HepG2 (cell line): Measurements from ENCODE around the gene ETFDH. TPM values are rescaled to one million over a fixed set of nuclear protein-coding genes. Genes with fewer than 3 reads are reported as not detected.

ENCODE experiments used
- ATAC-seq: fragments of 200-7000 bp; cut with Tn5 transposase; 3 replicates; pipeline ENCODE4 v1.9.1; 2020; ENCODE audit warnings: mild to moderate bottlenecking, moderate library complexity
- BruUV-seq: library from RNA; stranded (reverse); fragments of 400-500 nt; replicated peaks from 2 replicates; lab custom pipeline; 2021; lab: Mats Ljungman, UMichigan
- CTCF ChIA-PET: fragments of 300-600 bp; formaldehyde crosslinking; extraction: SDS; loops from one replicate; lab custom pipeline; 2021; ENCODE audit warnings: low total read pairs, inconsistent platforms, low intra/inter-chr PET ratio; lab: Yijun Ruan, JAX
- POLR2A ChIA-PET: fragments of 350-600 bp; sonication (Branson Sonifier 250); formaldehyde crosslinking; loops from one replicate; lab custom pipeline; 2020; ENCODE audit warnings: antibody characterized with exemption, inconsistent platforms; lab: Yijun Ruan, JAX
- DNase-seq: peaks from one replicate; pipeline ENCODE4 v3.0.0-alpha.2; 2015; ENCODE audit warnings: low spot score
- FAIRE-seq: peaks from 3 replicates; lab custom pipeline; 2011; peaks lifted over from hg19 to GRCh38; lab: Jason Lieb, UNC
- H2AFZ ChIP-seq: one replicate; pipeline ENCODE4 v1.6.1; 2011; ENCODE audit warnings: low read length, inconsistent platforms
- H3K27ac ChIP-seq: fragments of 300-600 bp; 3 replicates; pipeline ENCODE4 v1.8.0; 2011; ENCODE audit warnings: mixed run types, mild to moderate bottlenecking, mixed read lengths, low read length, inconsistent platforms; ENCODE audit not compliant: insufficient read depth; ENCODE audit errors: extremely low read length
- H3K27me3 ChIP-seq, 2 experiments: fragments of 200-600 bp in 1 of 2; 2 replicates in 1 of 2; 3 replicates in 1 of 2; pipeline versions ENCODE4 v1.6.0 to v1.8.0; 2011; ENCODE audit warnings: low read length in 2 of 2, mild to moderate bottlenecking in 2 of 2, moderate library complexity in 2 of 2, inconsistent platforms in 1 of 2; ENCODE audit not compliant: insufficient read depth in 2 of 2, control insufficient read depth in 1 of 2
- H3K36me3 ChIP-seq, 2 experiments: fragments of 200-600 bp in 1 of 2; replicated peaks in 1 of 2; 2 replicates in 1 of 2; 3 replicates in 1 of 2; pipeline versions ENCODE4 v1.5.1 to v1.8.0; 2011; ENCODE audit warnings: low read length in 2 of 2, inconsistent platforms in 1 of 2; ENCODE audit not compliant: insufficient read depth in 2 of 2, control insufficient read depth in 1 of 2
- H3K4me1 ChIP-seq: 2 replicates; pipeline ENCODE4 v1.5.1; 2012; ENCODE audit warnings: low read length, inconsistent platforms; ENCODE audit not compliant: insufficient read depth
- H3K4me2 ChIP-seq: 2 replicates; pipeline ENCODE4 v1.6.0; 2011; ENCODE audit warnings: low read depth, low read length, inconsistent platforms
- H3K4me3 ChIP-seq, 3 experiments: fragments of 200-600 bp in 1 of 3; sonication (generic), shearing (Covaris generic) in 1 of 3; replicated peaks in 1 of 3; 2 replicates each; pipeline ENCODE4 v1.5.1; 2011 to 2016; ENCODE audit warnings: low read length in 3 of 3, inconsistent platforms in 2 of 3, low read depth in 2 of 3, mild to moderate bottlenecking in 2 of 3, control low read depth in 1 of 3, mixed read lengths in 1 of 3; ENCODE audit not compliant: insufficient read depth in 1 of 3
- H3K79me2 ChIP-seq: one replicate; pipeline ENCODE4 v1.6.1; 2011; ENCODE audit warnings: low read length, inconsistent platforms; ENCODE audit not compliant: insufficient read depth
- H3K9ac ChIP-seq: 2 replicates; pipeline ENCODE4 v1.6.0; 2011; ENCODE audit warnings: mild to moderate bottlenecking, low read depth, low read length, inconsistent platforms; ENCODE audit not compliant: insufficient read depth
- H3K9me3 ChIP-seq: 2 replicates; pipeline ENCODE4 v1.5.1; 2012; ENCODE audit warnings: mild to moderate bottlenecking, low read length
- H4K20me1 ChIP-seq: 2 replicates; pipeline ENCODE4 v1.6.0; 2011; ENCODE audit warnings: inconsistent platforms, mild to moderate bottlenecking, low read length, moderate library complexity; ENCODE audit not compliant: insufficient read depth
- FOXC1 ChIP-seq: sonication (generic); formaldehyde crosslinking; IDR thresholded peaks from 2 replicates; pipeline ENCODE4 v1.8.0; 2022; ENCODE audit warnings: mild to moderate bottlenecking, missing genetic modification reagents, borderline replicate concordance
- HMGA1 ChIP-seq: sonication (generic); formaldehyde crosslinking; conservative IDR thresholded peaks from 2 replicates; pipeline ENCODE4 v1.4.0; 2020; ENCODE audit warnings: missing genetic modification reagents
- ISX ChIP-seq: sonication (generic); formaldehyde crosslinking; conservative IDR thresholded peaks from 2 replicates; pipeline ENCODE4 v1.5.0; 2020; ENCODE audit warnings: missing genetic modification reagents
- MXD4 ChIP-seq: IDR thresholded peaks from 2 replicates; pipeline ENCODE4 v1.6.1; 2016; ENCODE audit warnings: mild to moderate bottlenecking, missing biosample characterization, missing genetic modification reagents
- NFIC ChIP-seq: IDR thresholded peaks from 2 replicates; pipeline ENCODE4 v1.6.1; 2012; ENCODE audit warnings: mild to moderate bottlenecking, low read length, inconsistent platforms
- NFYC ChIP-seq: IDR thresholded peaks from 2 replicates; pipeline ENCODE4 v1.6.1; 2016; ENCODE audit warnings: missing genetic modification reagents, missing compliant biosample characterization
- NR2C2 ChIP-seq: sonication (generic); formaldehyde crosslinking; IDR thresholded peaks from 2 replicates; pipeline ENCODE4 v1.4.0; 2020; ENCODE audit warnings: missing genetic modification reagents, mild to moderate bottlenecking, moderate library complexity, borderline replicate concordance
- SMAD9 ChIP-seq: sonication (generic); formaldehyde crosslinking; IDR thresholded peaks from 2 replicates; pipeline ENCODE4 v1.5.1; 2020; ENCODE audit warnings: mild to moderate bottlenecking, missing genetic modification reagents
- ZBTB3 ChIP-seq: sonication (generic); formaldehyde crosslinking; IDR thresholded peaks from 2 replicates; pipeline ENCODE4 v1.4.0; 2020; ENCODE audit warnings: low read depth, mild to moderate bottlenecking, moderate library complexity, missing genetic modification reagents, borderline replicate concordance
- ZKSCAN5 ChIP-seq: sonication (generic); formaldehyde crosslinking; IDR thresholded peaks from 2 replicates; pipeline ENCODE4 v1.5.1; 2020; ENCODE audit warnings: mild to moderate bottlenecking, missing genetic modification reagents
- ZNF230 ChIP-seq: sonication (generic); formaldehyde crosslinking; IDR thresholded peaks from 2 replicates; pipeline ENCODE4 v1.4.0; 2020; ENCODE audit warnings: mild to moderate bottlenecking, missing genetic modification reagents
- ZNF33B ChIP-seq: sonication (generic); formaldehyde crosslinking; IDR thresholded peaks from 2 replicates; pipeline ENCODE4 v1.5.1; 2020; ENCODE audit warnings: mild to moderate bottlenecking, missing genetic modification reagents
- ZNF496 ChIP-seq: sonication (generic); formaldehyde crosslinking; IDR thresholded peaks from 2 replicates; pipeline ENCODE4 v1.8.1; 2023; ENCODE audit warnings: mild to moderate bottlenecking, moderate library complexity, missing genetic modification reagents; ENCODE audit not compliant: insufficient replicate concordance
- ZNF556 ChIP-seq: sonication (generic); formaldehyde crosslinking; IDR thresholded peaks from 2 replicates; pipeline ENCODE4 v1.4.0; 2020; ENCODE audit warnings: mild to moderate bottlenecking, missing genetic modification reagents, borderline replicate concordance
- ZSCAN29 ChIP-seq: sonication (generic); formaldehyde crosslinking; conservative IDR thresholded peaks from 2 replicates; pipeline ENCODE4 v1.4.0; 2020; ENCODE audit warnings: mild to moderate bottlenecking, missing genetic modification reagents
- WGBS: methylation state at CpG from one replicate; pipeline ENCODE4 v1.1.6; 2017; ENCODE audit warnings: low lambda C conversion rate; 5-methylcytosine and 5-hydroxymethylcytosine counted together
- in situ Hi-C: cut with HindIII; loops from 2 replicates; pipeline ENCODE4 v1.10.0; 2017; ENCODE audit warnings: low pct_unique_long_range_greater_than_20kb; ENCODE audit not compliant: extremely low pct_ligation_motif_present
- intact Hi-C: fragments of 100-400 bp; cut with micrococcal nuclease; formaldehyde crosslinking; loops from one replicate; pipeline ENCODE4 v1.10.0; 2022; ENCODE audit not compliant: unreplicated experiment
- polyA plus RNA-seq, 8 experiments: library from polyadenylated mRNA; depleted of rRNA in 3 of 8; stranded (reverse) in 7 of 8; unstranded in 1 of 8; fragments of >200 nt; fragmentation: Illumina TruSeq in 4 of 8; extraction: Trizol in 4 of 8; gene quantifications; 2 replicates each; pipeline versions ENCODE4 v1.2.1 to v1.2.3, GENCODE V29; 2011 to 2016; ENCODE audit warnings: low read depth in 4 of 8, missing spikeins in 1 of 8, mixed read lengths in 1 of 8; ENCODE audit not compliant: insufficient read depth in 1 of 8
- total RNA-seq, 5 experiments: library from RNA; depleted of rRNA; stranded (reverse); fragments of >200 nt; fragmentation: Illumina TruSeq; extraction: Trizol; gene quantifications; 2 replicates each; pipeline ENCODE4 v1.2.3, GENCODE V29; 2016; ENCODE audit warnings: low read depth in 1 of 5
- TF ChIP-seq, protein P1 (sequence below): sonication (generic); formaldehyde crosslinking; IDR thresholded peaks from 2 replicates; pipeline ENCODE4 v1.5.0; 2020; ENCODE audit warnings: missing genetic modification reagents
- TF ChIP-seq, protein P2 (sequence below): sonication (generic); formaldehyde crosslinking; IDR thresholded peaks from 2 replicates; pipeline ENCODE4 v1.8.1; 2023; ENCODE audit warnings: missing genetic modification reagents, inconsistent platforms, borderline replicate concordance
- TF ChIP-seq, protein P3 (sequence below): IDR thresholded peaks from 2 replicates; pipeline ENCODE4 v1.6.1; 2016
- TF ChIP-seq, protein P4 (sequence below): sonication (generic); formaldehyde crosslinking; IDR thresholded peaks from 2 replicates; pipeline ENCODE4 v1.4.0; 2020; ENCODE audit warnings: missing genetic modification reagents, borderline replicate concordance

Gene ETFDH
- total and polyA plus RNA-seq, 2 of the 13 experiments (the other 11 are each of a cell fraction or from before 2014, with no cell fraction given) = 14.7 to 17.8 TPM

DNA sequence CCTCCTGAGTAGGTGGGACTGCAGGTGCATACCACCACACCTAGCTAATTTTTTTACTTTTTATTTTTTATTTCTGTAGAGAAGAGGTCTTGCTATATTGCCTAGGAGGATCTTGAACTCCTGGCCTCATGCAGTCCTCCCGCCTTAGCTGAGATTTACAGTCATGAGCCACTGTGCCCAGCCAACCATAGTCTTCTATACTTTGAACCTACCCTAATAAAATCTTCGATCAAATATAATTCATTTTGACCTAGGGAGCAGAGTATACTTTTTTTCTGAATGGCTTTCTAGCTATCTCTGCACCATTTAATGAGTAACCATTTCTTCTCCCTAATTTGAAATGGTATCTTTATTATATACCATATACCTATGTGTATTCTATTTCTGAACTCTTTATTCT lies 6.7 kb downstream of the ETFDH start:
- no peak for DNase-seq

DNA sequence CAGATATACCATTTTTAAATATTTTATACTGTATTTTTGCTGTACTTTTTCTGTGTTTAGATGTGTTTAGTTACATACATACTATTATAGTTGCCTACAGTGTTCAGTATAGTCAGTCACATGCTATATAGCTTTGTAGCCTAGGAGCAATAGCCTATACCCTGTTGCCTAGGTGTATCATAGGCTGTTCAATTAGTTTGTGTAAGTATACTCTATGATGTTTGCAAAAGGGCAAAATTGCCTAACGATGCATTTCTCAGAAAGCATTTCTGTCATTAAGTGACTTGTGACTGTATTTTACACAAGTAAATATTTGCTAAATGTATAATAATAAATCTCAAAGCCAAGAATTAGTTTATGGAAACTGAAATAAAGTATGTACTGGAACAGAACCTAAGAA lies 9.5 kb downstream of the ETFDH start:
- no peaks in the 10 kb centered on the region for H4K20me1 ChIP-seq
- no TSS peak for BruUV-seq
- ATAC-seq = no peak
- no peak overlapping the region for H2AFZ ChIP-seq
- intact Hi-C loops = no loop called here
- no peaks in the 10 kb centered on the region for H3K4me1 ChIP-seq
- in situ Hi-C loops = no loop called here
- H3K4me3 ChIP-seq = no peak overlapping the region
- H3K27ac ChIP-seq = no peak overlapping the region
- CTCF ChIA-PET = no interaction called here
- H3K4me2 ChIP-seq = no peak overlapping the region
- H3K27me3 ChIP-seq = no peaks in the 10 kb centered on the region
- no peaks in the 10 kb centered on the region for H3K36me3 ChIP-seq
- POLR2A ChIA-PET = no interaction called here
- H3K9ac ChIP-seq = no peak overlapping the region
- FAIRE-seq = no peak
- WGBS = 88% methylated on average over 1 of the region's 1 CpG
- no peaks in the 10 kb centered on the region for H3K9me3 ChIP-seq
- no peak for DNase-seq
- H3K79me2 ChIP-seq = no peaks in the 10 kb centered on the region
- no peak for TF ChIP-seq ZBTB3 (CRISPR knock-in tag)
- TF ChIP-seq, protein P1, sequence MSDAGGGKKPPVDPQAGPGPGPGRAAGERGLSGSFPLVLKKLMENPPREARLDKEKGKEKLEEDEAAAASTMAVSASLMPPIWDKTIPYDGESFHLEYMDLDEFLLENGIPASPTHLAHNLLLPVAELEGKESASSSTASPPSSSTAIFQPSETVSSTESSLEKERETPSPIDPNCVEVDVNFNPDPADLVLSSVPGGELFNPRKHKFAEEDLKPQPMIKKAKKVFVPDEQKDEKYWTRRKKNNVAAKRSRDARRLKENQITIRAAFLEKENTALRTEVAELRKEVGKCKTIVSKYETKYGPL = no peak
- no peak for TF ChIP-seq NR2C2
- TF ChIP-seq, protein P2, sequence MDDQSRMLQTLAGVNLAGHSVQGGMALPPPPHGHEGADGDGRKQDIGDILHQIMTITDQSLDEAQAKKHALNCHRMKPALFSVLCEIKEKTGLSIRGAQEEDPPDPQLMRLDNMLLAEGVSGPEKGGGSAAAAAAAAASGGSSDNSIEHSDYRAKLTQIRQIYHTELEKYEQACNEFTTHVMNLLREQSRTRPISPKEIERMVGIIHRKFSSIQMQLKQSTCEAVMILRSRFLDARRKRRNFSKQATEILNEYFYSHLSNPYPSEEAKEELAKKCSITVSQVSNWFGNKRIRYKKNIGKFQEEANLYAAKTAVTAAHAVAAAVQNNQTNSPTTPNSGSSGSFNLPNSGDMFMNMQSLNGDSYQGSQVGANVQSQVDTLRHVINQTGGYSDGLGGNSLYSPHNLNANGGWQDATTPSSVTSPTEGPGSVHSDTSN (CRISPR knock-in tag) = no peak
- TF ChIP-seq SMAD9 (CRISPR knock-in tag) = no peak
- TF ChIP-seq NFYC (CRISPR knock-in tag) = no peak
- TF ChIP-seq ZNF230 = no peak
- TF ChIP-seq, protein P3, sequence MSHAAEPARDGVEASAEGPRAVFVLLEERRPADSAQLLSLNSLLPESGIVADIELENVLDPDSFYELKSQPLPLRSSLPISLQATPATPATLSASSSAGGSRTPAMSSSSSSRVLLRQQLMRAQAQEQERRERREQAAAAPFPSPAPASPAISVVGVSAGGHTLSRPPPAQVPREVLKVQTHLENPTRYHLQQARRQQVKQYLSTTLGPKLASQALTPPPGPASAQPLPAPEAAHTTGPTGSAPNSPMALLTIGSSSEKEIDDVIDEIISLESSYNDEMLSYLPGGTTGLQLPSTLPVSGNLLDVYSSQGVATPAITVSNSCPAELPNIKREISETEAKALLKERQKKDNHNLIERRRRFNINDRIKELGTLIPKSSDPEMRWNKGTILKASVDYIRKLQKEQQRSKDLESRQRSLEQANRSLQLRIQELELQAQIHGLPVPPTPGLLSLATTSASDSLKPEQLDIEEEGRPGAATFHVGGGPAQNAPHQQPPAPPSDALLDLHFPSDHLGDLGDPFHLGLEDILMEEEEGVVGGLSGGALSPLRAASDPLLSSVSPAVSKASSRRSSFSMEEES = no peak

More for the DNA sequence above, 6.7 kb downstream of the ETFDH start:
- ATAC-seq (no peak), FAIRE-seq (no peak)
- Histone ChIP-seq H3K9ac (no peak overlapping the region), H3K4me1 (peaks cover 2% of the 10 kb centered on the region), H3K36me3 (no peaks in the 10 kb centered on the region), H3K27me3 (no peaks in the 10 kb centered on the region), H3K79me2 (no peaks in the 10 kb centered on the region), H3K4me2 (no peak overlapping the region), H3K27ac (no peak overlapping the region), H3K9me3 (no peaks in the 10 kb centered on the region), H4K20me1 (no peaks in the 10 kb centered on the region), H2AFZ (no peak overlapping the region), H3K4me3 (no peak overlapping the region)
- 68% methylated on average over 2 of the region's 2 CpGs for WGBS
- POLR2A ChIA-PET = no interaction called here
- BruUV-seq = no TSS peak
- in situ Hi-C loops (no loop called here), intact Hi-C loops (no loop called here)
- CTCF ChIA-PET = no interaction called here
- no peak for TF ChIP-seq NFIC
- no peak for TF ChIP-seq ZSCAN29 (CRISPR knock-in tag)
- no peak for TF ChIP-seq ZKSCAN5 (CRISPR knock-in tag)
- TF ChIP-seq ZNF33B = no peak
- no peak for TF ChIP-seq MXD4 (CRISPR knock-in tag)
- TF ChIP-seq ZNF496 (CRISPR knock-in tag) = no peak
- no peak for TF ChIP-seq HMGA1 (CRISPR knock-in tag)
- no peak for TF ChIP-seq ISX (CRISPR knock-in tag)
- TF ChIP-seq, protein P4, sequence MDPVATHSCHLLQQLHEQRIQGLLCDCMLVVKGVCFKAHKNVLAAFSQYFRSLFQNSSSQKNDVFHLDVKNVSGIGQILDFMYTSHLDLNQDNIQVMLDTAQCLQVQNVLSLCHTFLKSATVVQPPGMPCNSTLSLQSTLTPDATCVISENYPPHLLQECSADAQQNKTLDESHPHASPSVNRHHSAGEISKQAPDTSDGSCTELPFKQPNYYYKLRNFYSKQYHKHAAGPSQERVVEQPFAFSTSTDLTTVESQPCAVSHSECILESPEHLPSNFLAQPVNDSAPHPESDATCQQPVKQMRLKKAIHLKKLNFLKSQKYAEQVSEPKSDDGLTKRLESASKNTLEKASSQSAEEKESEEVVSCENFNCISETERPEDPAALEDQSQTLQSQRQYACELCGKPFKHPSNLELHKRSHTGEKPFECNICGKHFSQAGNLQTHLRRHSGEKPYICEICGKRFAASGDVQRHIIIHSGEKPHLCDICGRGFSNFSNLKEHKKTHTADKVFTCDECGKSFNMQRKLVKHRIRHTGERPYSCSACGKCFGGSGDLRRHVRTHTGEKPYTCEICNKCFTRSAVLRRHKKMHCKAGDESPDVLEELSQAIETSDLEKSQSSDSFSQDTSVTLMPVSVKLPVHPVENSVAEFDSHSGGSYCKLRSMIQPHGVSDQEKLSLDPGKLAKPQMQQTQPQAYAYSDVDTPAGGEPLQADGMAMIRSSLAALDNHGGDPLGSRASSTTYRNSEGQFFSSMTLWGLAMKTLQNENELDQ = no peak
- TF ChIP-seq FOXC1 (CRISPR knock-in tag) = no peak
- TF ChIP-seq ZNF556 (CRISPR knock-in tag) = no peak
